Stimulated activated CD4-positive, alpha-beta T cell treated with anti-CD3 and anti-CD28 coated beads, Interleukin-1b, Interleukin-23, amount 100 ng/mL, for 1 hour (primary cell): ENCODE data around the gene KMT2E.
"Not testable (repeated sequence)": the region's sequence is repeated elsewhere in the genome, so short reads cannot be mapped to it uniquely, and the experiment has no call there.

ENCODE experiments used
- DNase-seq, 2 donors: peaks; one replicate each; pipeline ENCODE4 v3.0.0-alpha.2; 2020; ENCODE audit warnings: low read depth in 2 of 2

The KMT2E gene, protein sequence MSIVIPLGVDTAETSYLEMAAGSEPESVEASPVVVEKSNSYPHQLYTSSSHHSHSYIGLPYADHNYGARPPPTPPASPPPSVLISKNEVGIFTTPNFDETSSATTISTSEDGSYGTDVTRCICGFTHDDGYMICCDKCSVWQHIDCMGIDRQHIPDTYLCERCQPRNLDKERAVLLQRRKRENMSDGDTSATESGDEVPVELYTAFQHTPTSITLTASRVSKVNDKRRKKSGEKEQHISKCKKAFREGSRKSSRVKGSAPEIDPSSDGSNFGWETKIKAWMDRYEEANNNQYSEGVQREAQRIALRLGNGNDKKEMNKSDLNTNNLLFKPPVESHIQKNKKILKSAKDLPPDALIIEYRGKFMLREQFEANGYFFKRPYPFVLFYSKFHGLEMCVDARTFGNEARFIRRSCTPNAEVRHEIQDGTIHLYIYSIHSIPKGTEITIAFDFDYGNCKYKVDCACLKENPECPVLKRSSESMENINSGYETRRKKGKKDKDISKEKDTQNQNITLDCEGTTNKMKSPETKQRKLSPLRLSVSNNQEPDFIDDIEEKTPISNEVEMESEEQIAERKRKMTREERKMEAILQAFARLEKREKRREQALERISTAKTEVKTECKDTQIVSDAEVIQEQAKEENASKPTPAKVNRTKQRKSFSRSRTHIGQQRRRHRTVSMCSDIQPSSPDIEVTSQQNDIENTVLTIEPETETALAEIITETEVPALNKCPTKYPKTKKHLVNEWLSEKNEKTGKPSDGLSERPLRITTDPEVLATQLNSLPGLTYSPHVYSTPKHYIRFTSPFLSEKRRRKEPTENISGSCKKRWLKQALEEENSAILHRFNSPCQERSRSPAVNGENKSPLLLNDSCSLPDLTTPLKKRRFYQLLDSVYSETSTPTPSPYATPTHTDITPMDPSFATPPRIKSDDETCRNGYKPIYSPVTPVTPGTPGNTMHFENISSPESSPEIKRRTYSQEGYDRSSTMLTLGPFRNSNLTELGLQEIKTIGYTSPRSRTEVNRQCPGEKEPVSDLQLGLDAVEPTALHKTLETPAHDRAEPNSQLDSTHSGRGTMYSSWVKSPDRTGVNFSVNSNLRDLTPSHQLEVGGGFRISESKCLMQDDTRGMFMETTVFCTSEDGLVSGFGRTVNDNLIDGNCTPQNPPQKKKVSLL (N-terminal part only)

DNA sequence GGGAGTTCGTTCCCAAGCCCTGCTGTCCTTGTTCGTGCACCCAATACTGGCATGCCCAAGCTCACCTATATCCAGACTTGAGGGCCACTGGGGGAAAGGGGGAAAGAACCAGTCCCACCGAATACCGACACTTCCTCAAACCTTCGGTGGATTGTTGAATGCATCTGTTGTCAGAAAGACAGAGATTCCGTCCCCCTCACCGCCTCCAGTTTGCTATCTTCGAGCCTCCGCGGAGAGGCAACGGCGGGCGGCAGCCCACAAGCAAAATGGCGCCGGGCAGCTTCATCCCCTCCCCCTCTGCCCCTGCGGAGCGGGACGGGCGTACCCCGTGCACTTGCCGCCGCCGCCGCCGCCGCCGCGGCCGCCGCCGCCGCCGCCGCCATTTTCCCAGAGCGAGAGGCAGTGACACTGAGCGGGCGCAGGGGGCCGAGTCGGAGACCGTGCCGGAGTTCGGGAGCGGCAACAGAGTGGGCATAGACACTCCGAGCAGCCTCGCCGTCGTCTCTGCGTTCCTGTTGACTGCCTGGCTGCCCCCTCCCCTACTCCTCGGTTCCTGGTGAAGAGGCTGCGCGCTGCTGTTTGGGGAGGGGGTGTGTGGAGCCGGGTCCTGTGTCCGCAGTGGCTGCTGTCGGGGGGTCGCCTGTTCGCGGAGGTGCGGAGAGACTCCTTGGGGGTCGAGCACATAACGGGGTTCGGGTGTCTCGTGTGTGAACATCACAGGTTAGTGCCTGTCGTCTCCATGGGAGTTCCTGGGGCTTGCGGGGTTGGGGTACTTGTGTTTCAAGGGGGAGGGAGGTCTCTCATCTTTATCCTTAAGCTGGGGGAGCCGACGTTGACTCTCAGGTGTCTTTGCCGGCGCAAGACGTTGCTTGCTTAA, at the start of gene KMT2E:
KMT2E (plus strand) TSS at position 390 of the 877 bp plus-strand sequence. CDS start 26,748 bp downstream, outside the sequence.
- peak; percentile 79 to 85 for DNase-seq

DNA sequence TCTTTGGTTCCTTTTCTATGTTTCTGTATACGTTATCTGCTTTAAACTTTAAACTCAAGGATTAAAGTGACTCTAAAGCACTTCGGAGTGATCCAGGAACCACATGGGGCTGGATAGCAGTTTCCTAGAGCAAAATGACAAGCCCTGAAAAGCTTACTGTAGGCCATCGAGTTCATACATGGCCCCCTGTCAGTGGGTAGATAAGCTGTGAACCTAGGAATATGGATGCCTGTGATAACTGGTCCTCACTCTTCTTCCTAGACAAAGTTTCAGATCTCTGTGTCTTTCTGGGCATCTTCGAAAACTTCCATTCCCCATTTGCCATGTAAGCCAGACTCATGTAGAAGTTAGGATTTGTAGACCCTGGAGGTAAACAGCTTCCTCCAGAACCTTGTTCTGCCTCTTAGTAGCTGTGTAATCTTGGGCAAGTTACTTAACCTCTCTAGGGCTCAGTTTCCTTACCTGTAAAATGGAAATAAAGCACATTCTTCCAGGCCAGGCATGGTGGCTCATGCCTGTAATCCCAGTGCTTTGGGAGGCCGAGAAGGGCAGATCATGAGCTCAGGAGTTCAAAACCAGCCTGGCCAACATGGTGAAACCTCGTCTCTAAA, 49.3 kb upstream of the KMT2E start:
- DNase-seq, result no peak

DNA sequence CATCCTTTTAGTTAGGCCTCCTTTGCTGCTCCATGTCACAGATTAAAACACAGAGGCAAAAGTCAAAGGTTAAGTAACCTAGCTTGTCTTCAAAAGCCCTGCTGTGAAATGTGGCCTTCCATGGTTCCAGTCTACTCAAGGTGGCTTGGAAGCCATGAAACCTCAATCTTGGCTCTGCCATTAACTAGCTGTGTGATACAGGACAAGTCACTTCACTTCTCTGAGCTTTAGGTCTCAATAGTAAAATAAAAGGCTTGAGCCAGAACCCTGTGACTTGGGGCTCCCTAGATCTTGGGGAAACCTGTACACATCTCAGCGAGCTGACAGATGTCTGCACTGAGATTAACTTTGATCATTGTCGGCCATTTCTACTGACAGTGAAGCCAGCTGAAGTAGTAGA, 48.0 kb upstream of the KMT2E start:
- no peak for DNase-seq

DNA sequence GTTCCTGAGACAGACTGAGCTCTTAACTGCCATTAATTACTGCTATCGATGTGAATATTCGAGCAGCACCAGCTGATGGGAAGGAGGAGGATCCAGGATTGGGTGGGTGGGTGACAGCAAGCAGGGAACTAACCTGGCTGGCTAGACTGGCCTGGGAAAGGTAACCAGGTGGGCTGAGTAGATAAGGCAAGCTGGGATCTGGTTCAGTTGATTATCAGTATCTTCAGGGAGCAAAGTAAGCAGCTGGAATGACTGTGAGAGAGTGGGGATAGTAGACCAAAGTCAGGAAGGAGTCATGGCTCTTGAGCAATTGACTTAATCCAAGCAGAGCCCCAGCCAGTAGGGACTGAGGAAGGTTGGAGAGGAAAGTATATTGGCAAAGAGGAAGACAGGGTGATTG, 46.9 kb upstream of the KMT2E start:
- no peak for DNase-seq

DNA sequence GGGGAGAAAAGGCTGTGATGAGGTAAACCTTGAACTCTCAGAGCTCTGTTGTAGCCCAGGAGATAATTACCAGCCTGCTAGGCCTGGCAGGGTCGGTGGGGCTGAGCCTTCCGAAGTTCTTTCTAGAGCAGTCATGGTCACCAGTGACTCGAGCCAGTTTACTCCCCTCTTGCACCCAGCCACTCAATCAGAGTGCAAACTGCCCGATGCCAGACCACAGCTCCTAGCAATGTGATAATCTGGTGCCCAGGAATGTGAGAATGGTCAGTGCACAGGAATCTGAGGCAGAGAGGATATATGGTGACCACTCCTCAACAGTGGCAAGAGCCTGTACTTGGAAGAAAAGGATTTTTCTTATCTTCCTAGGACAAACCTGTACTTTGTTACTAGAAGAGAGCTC, 46.4 kb upstream of the KMT2E start:
- DNase-seq, result no peak

DNA sequence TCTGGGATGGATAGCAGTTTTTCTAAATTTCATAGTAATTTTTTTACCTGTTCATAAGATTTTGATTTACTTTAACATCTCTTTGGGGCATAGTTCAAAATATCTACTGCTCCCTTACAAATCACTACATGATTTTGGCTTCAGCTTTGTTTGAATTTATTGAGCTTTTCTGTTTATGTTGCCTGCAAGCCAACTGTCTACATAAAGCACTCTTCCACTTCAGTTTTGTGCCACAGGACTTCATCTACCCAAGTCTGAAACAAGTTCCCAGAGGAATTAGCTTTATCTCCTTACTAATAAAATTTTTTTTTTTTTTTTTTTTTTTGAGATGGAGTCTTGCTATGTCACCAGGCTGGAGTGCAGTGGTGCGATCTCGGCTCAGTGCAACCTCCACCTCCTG, 45.4 kb upstream of the KMT2E start:
- DNase-seq, result no peak

DNA sequence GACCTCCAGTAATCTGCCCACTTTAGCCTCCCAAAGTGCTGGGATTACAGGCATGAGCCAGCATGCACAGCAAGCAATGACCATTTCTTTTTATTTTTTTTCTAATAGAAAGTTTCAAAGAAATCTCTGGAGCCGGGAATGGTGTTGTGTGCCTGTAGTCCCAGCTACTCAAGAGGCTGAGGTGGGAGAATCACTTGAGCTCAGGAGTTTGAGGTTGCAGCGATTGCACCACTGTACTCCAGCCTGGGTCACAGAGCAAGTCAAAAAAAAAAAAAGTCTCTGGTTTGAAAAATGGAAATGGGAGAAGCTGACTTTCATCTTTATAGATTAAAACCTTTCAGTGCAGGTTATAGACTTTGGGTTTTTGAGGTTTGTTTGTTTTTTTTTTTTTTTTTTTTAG, 44.8 kb upstream of the KMT2E start:
- no peak for DNase-seq

DNA sequence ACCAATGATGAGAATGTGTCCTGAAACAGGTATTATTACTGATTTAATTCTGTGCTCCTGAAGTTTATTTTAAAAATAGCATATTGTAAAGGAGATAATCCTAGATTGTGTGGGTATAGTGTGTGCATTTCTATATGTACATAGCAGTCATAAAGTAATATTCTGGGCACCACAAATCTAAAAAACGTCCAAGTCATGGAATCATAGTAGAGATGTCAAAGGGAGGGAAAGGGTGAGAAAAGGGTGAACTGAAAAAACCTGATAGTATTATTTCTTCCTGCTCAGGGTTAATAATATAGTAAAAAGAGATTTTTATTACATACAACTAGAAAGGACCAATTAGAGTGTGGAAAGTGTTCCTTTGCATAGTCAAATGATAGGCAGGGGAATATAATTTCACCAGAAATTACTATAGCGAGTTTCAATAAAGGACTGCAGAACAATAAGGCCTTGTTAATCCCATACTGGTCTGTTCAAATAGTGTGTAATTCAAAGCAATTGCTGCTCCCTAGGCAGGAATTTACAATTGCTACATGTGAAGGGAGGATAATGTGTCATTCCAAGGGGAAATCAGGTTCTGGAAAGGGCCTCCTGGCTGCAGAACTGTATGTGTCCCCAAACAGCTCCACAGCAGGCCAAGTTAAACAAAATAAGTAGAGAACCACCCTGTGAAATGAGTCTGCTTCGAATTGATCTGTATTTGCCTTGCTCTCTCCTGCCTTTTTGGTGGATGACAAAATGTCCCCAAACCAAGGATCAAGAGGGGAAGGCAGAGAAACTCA, 42.5 kb upstream of the KMT2E start:
- DNase-seq, result no peak

DNA sequence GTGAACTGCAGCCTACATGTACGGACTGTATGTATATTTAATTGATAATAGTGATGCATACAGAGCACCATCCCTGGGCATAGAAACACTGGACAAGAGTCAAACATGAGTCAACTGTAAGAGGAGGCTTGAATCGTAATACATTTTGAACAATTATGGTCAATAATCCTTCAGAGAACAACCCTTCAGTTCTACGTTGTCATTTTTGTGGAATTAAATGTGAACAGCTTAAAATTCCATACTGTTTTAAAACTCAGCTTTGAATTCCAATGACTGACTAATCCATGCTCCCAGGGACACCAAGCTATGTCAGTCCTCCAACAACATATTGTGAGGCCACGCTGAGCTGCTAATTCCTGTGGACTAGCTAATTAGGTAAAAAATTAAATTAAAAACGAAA, 41.5 kb upstream of the KMT2E start:
- no peak for DNase-seq

DNA sequence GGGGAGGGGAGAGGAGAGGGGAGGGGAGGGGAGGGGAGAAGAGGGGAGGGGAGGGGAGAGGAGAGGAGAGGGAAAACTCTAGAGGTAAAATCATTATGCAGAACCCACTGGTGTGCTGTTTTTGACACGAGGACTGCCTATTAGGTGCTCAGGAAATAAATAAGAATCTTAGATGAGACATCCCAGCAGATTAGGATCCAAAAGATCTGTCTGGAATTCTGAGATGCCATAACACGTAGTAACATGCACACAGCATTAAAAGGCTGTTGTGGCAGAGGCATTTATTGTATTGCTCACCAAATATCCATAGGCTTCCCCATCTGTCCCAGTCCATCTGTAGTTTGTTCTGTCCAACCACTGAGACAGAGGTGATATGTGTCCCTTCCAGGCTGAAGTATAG, 40.8 kb upstream of the KMT2E start:
- DNase-seq, result no peak

DNA sequence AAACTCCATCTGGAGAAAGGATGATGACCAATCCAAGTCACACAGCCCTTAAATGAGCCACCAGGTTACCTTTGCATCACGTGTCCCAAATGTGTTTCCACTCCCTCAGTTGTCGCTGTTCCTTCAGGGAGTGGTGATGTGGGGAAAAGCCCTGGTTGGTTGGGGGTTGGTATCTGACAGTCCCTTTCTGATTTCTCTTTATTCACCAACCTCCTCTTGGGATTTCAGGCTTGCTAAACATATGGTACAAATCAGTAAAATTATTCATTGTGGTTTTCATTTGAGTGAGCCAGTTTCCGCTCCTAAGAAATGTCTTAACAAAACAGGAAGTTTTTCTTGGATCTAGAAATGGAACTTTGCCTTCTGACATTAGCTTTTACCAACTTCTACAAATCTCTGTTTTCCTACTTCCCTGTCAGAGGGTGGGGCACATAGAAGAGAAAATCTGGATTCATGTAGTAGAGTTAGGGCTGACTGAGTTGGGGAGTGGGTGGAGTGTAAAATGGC, 40.0 kb upstream of the KMT2E start:
- no peak for DNase-seq

DNA sequence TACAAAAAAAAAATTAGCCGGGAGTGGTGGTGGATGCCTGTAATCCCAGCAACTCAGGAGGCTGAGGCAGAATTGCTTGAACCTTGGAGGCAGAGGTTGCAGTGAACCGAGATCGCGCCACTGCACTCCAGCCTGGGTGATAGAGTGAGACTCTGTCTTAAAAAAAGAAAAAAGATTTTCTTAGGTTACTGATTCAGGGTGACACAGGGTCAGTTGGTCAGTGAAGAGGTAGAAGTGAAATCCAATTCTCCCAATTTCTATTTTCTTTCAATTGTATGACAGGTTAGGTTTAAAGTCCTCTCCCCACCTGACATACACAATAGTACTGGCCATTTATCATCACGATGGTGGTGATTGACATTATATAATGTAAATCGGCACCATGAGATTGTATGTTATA, 38.5 kb upstream of the KMT2E start:
- DNase-seq, result not testable (repeated sequence)

DNA sequence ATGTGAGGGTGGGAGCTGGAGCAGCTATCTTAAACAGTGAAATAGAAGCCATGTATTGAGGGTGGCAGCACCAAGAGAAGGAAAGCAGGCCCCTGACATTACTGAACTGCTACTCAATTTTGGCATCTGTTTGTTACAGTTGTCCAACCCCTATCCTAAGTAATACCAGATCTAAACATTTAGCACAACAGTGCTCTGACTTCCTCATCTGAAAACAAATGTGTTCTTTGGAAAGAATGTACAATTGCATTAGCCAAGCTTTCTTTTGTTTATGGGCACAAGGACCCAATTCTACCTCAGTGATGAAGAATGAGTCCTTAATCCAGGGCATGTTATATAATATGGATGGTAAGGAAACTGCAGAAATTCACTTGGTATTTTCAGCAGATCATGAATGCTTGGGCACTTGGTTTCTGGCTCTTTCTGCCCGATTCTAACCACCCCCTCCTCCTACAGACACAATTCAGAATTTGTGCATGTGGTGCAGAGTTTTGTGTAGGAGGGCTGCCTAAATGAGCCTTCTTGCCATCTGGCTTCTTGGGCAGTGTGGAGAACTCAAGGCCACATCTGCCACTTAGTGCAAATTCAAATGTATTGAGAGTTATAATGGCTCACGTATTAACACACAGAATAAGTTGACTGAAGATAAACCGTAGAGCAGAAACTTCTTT, 36.9 kb upstream of the KMT2E start:
- DNase-seq, result no peak

DNA sequence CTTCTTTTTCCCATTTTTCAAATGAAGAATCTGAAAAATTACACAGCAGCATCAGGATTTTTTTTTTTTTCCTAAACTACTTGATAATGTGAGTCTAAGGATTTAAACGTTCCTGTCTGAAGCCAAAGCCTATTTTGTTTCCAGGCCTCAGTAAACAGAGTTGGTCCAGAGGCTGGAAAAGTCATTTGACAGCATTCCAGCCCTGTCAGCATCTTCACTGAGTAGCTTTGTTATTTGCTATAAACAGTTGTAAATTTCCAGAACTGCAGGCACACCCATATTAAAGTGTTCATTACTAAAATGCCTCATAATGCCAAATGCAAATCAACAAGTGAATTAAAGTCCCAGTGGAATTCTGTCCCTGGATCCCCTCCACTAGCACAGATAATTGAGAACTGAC, 35.5 kb upstream of the KMT2E start:
- no peak for DNase-seq

DNA sequence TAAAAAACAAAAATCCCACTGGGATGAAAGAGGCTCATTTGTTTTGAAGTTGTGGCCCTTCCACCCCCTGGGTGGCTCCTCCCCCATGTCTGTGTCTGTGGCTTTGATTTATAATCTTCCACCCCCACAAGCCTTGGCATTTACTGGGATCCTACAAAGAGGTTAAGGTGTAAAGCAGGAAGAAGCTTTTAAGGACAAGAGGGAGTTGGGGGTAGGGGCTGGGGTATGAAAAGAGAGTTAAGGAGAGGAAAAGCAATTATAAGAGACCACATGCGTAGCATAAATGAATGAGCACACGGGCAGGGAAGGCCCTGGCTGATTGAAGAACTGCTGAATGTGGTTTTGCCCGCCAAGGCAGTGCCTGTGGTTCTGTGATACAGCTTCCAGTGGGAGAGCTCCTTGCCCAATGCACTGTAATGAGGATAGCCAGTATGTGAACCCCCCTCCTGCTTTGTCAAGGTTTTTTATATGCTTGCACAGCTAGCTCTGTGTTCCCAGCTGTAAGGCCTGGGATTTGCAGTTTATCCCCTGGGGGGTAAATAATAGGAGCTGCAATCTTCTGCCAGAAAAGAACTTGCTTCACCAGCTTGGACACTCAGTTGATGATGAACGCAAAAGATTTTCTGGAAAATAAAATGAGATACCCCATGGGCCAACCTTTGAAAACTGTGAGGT, 34.7 kb upstream of the KMT2E start:
- DNase-seq, result no peak

DNA sequence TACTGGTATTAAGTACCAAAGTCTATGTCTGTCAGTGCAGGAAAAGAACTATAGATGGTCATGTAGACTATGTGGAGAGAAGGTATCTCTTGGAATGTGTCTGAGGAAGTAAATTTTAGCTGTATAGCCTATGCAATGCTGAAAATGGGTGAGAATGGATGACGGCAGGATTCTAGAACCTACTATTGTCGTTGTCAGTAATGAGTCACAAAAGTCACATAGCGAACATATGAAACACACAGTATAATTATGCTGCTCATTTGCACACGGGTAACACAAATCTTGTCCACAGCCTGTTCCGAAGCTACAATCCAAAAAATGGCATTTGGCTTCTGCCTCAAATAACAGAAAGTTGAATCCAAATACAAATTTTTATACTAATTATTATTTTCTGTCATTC, 33.6 kb upstream of the KMT2E start:
- no peak for DNase-seq

DNA sequence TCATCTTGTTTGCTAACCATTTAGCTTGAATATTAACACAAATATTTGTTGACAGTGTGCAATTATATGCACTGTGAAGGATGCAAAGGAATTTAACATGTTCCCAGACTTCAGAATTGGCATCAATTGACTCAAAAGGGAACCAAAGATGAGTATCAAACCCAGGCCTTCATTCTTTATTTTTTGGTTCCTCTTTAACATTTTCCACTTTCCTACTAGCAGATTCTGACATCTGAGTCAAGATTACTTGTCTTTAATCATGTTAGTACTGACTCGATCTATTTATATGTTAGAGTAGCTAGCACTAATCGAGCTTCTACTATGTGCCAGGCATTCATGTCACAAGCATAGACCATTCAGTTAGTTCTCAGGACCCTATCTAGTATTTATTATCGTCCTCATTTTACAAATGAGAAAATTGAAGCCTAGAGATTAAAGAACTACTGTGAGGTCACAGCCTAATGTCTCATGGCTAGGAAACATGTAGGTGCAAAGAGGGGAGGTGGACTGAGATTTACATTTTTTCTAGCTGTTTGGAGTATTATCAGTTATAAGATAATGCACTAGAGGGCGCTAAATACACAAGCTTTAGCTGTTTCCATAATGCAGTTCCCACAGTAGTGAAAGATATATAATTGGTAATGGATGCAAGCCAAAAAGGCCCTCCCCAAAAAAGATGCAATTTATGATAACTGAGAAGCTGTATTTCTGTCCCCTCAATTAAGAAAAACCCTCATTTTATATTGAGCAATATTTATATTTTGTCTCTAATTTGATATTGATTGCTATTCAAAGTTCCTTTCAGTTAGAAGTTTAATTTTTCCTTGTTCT, 32.9 kb upstream of the KMT2E start:
- DNase-seq, result no peak

DNA sequence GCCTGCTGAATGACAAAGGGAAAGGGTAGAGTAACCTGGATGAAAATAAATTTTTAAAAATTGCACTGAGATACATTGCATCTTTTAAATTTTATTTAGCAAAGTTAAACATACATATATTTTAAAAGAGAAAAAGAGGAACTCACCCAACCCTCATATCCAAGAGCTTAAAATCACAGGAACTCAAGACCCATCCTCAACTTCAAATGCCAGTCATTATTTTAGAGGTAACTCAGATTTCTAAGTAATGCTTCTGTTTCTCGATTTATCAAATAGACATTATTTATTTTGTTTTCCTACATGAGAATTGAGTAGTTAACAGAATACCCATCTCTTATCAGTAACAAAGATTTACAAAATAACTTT, 32.4 kb upstream of the KMT2E start:
- no peak for DNase-seq
